H1 (cell line): ENCODE results near the gene CPEB1.

Source experiments
- SUZ12 ChIP-seq: fragments of 200-600 bp; sonication (generic); IDR thresholded peaks from 2 replicates; pipeline ENCODE4 v1.6.1; 2012; ENCODE audit warnings: mild to moderate bottlenecking, inconsistent platforms, low read length, moderate library complexity, mixed read lengths
- TF ChIP-seq, protein P1 (sequence below), 3 experiments: IDR thresholded peaks; 1 replicate in 2 of 3; 2 replicates in 1 of 3; pipeline versions ENCODE4 v1.5.1 to v1.6.1; 2011; ENCODE audit warnings: low read length in 3 of 3, mild to moderate bottlenecking in 3 of 3, inconsistent platforms in 2 of 3, low read depth in 1 of 3, moderate library complexity in 1 of 3; ENCODE audit not compliant: insufficient read depth in 1 of 3; ENCODE audit errors: control extremely low read depth in 1 of 3

DNA sequence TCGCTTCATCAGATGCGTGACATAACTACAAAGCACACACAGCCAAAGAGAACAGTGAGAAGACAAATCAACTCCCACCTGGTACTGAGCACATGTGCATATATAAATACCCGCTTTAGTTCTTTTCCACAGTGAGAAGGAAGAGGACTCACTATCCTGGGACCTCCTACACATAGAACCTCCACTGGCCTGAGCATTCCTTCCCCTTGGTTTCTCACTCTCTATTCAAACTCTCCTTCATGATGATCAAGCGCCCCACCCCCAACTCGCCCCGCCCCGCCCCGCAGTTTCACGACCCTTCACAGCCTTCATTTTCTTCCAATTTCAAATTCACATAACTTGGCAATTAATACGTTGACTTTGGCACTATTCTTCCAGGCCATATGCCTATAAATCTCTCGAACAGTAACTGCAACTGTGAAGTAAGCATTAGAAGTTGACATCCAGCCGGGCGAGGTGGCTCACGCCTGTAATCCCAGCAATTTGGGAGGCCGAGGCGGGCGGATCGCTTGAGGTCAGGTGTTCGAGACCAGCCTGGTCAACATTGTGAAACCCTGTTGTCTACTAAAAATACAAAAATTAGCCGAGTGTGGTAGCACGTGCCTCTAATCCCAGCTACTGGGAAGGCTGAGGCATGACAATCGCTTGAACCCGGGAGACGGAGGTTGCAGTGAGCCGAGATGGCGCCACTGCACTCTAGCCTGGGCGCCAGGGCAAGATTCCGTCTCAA lies 108.0 kb downstream of the CPEB1 start:
- no peak for TF ChIP-seq SUZ12
- TF ChIP-seq, protein P1, sequence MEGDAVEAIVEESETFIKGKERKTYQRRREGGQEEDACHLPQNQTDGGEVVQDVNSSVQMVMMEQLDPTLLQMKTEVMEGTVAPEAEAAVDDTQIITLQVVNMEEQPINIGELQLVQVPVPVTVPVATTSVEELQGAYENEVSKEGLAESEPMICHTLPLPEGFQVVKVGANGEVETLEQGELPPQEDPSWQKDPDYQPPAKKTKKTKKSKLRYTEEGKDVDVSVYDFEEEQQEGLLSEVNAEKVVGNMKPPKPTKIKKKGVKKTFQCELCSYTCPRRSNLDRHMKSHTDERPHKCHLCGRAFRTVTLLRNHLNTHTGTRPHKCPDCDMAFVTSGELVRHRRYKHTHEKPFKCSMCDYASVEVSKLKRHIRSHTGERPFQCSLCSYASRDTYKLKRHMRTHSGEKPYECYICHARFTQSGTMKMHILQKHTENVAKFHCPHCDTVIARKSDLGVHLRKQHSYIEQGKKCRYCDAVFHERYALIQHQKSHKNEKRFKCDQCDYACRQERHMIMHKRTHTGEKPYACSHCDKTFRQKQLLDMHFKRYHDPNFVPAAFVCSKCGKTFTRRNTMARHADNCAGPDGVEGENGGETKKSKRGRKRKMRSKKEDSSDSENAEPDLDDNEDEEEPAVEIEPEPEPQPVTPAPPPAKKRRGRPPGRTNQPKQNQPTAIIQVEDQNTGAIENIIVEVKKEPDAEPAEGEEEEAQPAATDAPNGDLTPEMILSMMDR (IDR thresholded peaks at IDR 0.05; ENCODE audit: control extremely low read depth in 1 of 3, insufficient read depth in 1 of 3, low read depth in 1 of 3, low read length in 3 of 3), result no peak
